Stomach (tissue), 9 donors: ENCODE measurements around the gene UTS2B. TPM values are rescaled to one million over a fixed set of nuclear protein-coding genes. Genes with fewer than 3 reads are reported as not detected.

Experiments
- DNase-seq, 2 donors: peaks; one replicate each; pipeline versions ENCODE4 v3.0.0 to v3.0.0-alpha.2; 2013 to 2019
- H3K27ac ChIP-seq, 5 donors: fragments of 200-600 bp in 4 of 5; sonication (generic) in 4 of 5; one replicate each; pipeline ENCODE4 v1.5.1; 2013 to 2019; ENCODE audit warnings: mild to moderate bottlenecking in 1 of 5, moderate library complexity in 1 of 5
- H3K27me3 ChIP-seq, 3 donors: fragments of 200-600 bp; sonication (generic); one replicate each; pipeline ENCODE4 v1.5.1; 2017 to 2019; ENCODE audit warnings: mixed run types in 1 of 3
- H3K36me3 ChIP-seq, 4 donors: fragments of 200-600 bp; sonication (generic); 1 replicate in 3 of 4; 2 replicates in 1 of 4; pipeline ENCODE4 v1.5.1; 2016 to 2019
- H3K4me1 ChIP-seq, 4 donors: fragments of 200-600 bp; sonication (generic); one replicate each; pipeline ENCODE4 v1.5.1; 2016 to 2019
- H3K4me3 ChIP-seq, 4 donors: fragments of 200-600 bp; sonication (generic) in 3 of 4; one replicate each; pipeline ENCODE4 v1.5.1; 2016 to 2019; ENCODE audit warnings: mild to moderate bottlenecking in 1 of 4
- H3K9me3 ChIP-seq, 4 donors: fragments of 200-600 bp; sonication (generic); one replicate each; pipeline ENCODE4 v1.5.1; 2016 to 2019
- CTCF ChIP-seq, 7 experiments: fragments of 450-650 bp in 4 of 7; fragments of 200-600 bp in 3 of 7; sonication (generic) in 3 of 7; IDR thresholded peaks; one replicate each; pipeline ENCODE4 v1.5.1; 2016 to 2019; ENCODE audit warnings: antibody characterized with exemption in 7 of 7, control low read depth in 2 of 7, mild to moderate bottlenecking in 1 of 7
- EP300 ChIP-seq: sonication (generic); formaldehyde crosslinking; IDR thresholded peaks from one replicate; pipeline ENCODE4 v1.6.1; 2017; ENCODE audit warnings: antibody characterized with exemption
- POLR2A ChIP-seq, 4 donors: fragments of 450-650 bp; IDR thresholded peaks; one replicate each; pipeline ENCODE4 v1.6.1; 2016; ENCODE audit warnings: antibody characterized with exemption in 4 of 4, control low read depth in 2 of 4, mild to moderate bottlenecking in 1 of 4, moderate library complexity in 1 of 4
- POLR2AphosphoS5 ChIP-seq, 3 donors: sonication (generic); formaldehyde crosslinking; IDR thresholded peaks; one replicate each; pipeline ENCODE4 v1.6.1; 2016; ENCODE audit warnings: antibody characterized with exemption in 3 of 3
- WGBS, 5 donors: extraction: QIAGEN DNeasy Blood & Tissue Kit in 3 of 5; methylation state at CpG; one replicate each; pipeline versions ENCODE4 v1.1.5 to v1.1.7; 2013 to 2018; 5-methylcytosine and 5-hydroxymethylcytosine counted together
- intact Hi-C: fragments of 100-400 bp; cut with DNase I; formaldehyde crosslinking; loops from one replicate; pipeline ENCODE4 v1.15.1; 2023; ENCODE audit warnings: low total_unique reads
- polyA plus RNA-seq, 3 donors: library from polyadenylated mRNA; stranded (reverse); fragments of 200-250 nt; gene quantifications; one replicate each; pipeline ENCODE4 v1.2.3, GENCODE V29; 2013
- total RNA-seq, 5 donors: library from RNA; depleted of rRNA; stranded (reverse); fragments of >200 nt; gene quantifications; one replicate each; pipeline versions ENCODE4 v1.1.0 to v1.2.3, GENCODE V29; 2014 to 2016
- donor health status: healthy with polysubstance abuse.
- donor health status: Bipolar disorder and iron deficiency.
- donor health status: healthy.

Gene UTS2B
- total and polyA plus RNA-seq, 8 donors = 0.20 to 0.46 TPM; not detected in 6

DNA sequence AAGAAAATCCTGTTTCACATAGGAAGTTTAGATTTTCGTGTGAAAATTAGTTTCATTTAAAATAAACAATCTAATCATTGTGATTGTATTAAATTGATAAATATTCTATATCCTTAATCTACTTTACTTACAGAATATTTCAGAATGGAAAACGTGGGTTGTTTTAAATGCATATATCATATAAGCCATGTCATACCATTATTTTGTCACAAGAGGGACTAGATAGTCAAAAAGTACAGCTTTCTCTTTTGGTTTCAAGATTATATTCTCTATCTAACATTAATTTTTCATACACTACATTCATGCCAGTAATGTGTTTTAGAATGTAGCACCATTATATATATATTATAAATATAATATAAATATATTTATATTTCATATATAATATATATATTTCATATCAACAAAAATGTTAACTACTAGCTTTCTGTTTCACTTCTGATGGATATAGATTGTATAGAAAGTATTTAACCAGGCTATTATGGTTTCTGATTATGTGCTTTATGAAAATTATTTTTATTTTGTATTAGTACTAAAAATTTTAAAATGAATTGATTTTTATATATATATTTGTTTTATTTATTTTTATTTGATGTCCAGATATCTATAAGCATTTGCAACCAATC is 86.0 kb downstream of the UTS2B start:
- TF ChIP-seq CTCF (IDR thresholded peaks at IDR 0.05) (peak in 4 of 7 experiments; percentile 11 to 48 (median 29)), POLR2AphosphoS5 (IDR thresholded peaks at IDR 0.05) (no peak), POLR2A (IDR thresholded peaks at IDR 0.05) (no peak)
- H3K27me3 ChIP-seq = no peaks in the 10 kb centered on the region
- no peaks in the 10 kb centered on the region for H3K36me3 ChIP-seq
- peaks cover 0 to 5% (median 2%) of the 10 kb centered on the region in 4 donors for H3K4me1 ChIP-seq
- no peak overlapping the region for H3K27ac ChIP-seq
- intact Hi-C loops = no loop called here
- 6 to 21% (median 7%) methylated on average over 2 of the region's 2 CpGs for WGBS, 5 donors
- no peak overlapping the region for H3K4me3 ChIP-seq
- no peaks in the 10 kb centered on the region for H3K9me3 ChIP-seq
- DNase-seq = peak in 1 of 2 donors; percentile 20

DNA sequence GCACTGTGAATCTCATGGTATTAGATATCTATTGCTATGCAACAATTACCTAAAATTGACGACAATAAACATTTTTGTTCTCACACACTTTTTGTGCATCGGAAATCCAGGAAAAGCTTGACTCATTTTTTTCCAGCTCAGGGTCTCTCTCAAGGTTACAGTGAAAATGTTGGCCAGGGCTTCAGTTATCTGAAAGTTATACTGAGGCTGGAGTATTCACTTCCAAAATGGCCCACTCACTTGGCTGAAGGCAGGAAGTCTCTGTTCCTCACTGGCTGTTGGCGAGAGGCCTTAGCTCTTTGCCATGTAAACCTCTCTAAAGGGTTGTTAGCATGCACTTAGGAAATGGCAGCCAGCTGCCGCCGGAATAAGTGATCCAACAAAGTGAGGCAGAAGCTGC is 89.8 kb downstream of the UTS2B start:
- Histone ChIP-seq H3K4me1 (peaks cover 0 to 26% (median 17%) of the 10 kb centered on the region in 4 donors), H3K36me3 (no peaks in the 10 kb centered on the region), H3K27ac (no peak overlapping the region), H3K9me3 (no peaks in the 10 kb centered on the region), H3K27me3 (no peaks in the 10 kb centered on the region), H3K4me3 (no peak overlapping the region)
- intact Hi-C loops = no loop called here
- no peak for TF ChIP-seq CTCF (IDR thresholded peaks at IDR 0.05)
- no peak for TF ChIP-seq POLR2AphosphoS5 (IDR thresholded peaks at IDR 0.05)
- no peak for TF ChIP-seq POLR2A (IDR thresholded peaks at IDR 0.05)
- no peak for TF ChIP-seq EP300
- DNase-seq = no peak
- 86 to 95% (median 91%) methylated on average over 5 of the region's 5 CpGs for WGBS, 5 donors

GRCh38 chr3:191239407-191240031 is 90.8 kb downstream of the UTS2B start:
- no peaks in the 10 kb centered on the region for H3K9me3 ChIP-seq
- intact Hi-C loops = no loop called here
- H3K36me3 ChIP-seq = no peaks in the 10 kb centered on the region
- no peak for DNase-seq
- no peaks in the 10 kb centered on the region for H3K27me3 ChIP-seq
- H3K4me1 ChIP-seq = peaks cover 0 to 26% (median 17%) of the 10 kb centered on the region in 4 donors
- 14 to 36% (median 21%) methylated on average over 1 of the region's 1 CpG for WGBS, 5 donors
- H3K27ac ChIP-seq = no peak overlapping the region
- H3K4me3 ChIP-seq = no peak overlapping the region
- no peak for TF ChIP-seq POLR2AphosphoS5 (IDR thresholded peaks at IDR 0.05)
- no peak for TF ChIP-seq POLR2A (IDR thresholded peaks at IDR 0.05)
- no peak for TF ChIP-seq EP300
- no peak for TF ChIP-seq CTCF (IDR thresholded peaks at IDR 0.05)

DNA sequence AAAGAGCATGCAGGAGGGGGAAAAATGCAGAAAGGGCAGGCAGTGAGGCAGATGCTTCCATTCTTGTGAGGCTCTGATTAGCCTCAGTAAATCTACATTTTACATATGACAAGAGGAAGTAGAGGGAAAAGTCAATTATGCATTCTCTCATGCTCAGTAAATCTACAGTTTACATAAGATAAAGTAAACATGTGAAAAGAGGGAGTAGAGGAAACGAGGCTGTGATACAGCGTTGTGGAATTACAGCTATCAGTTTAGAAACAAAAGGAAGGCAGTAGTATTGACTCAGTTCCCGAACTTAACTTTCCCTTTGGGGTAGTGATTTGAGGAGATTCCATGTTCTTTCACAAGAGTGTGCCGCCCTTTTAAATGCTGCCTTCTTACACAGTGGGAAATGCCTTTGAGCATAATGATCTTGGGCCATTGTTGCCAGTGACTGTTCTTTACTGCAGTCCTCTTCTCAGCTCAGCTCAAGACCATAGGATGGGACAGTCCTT is 92.0 kb downstream of the UTS2B start:
- no peaks in the 10 kb centered on the region for H3K9me3 ChIP-seq
- 24 to 42% (median 35%) methylated on average over 4 of the region's 4 CpGs for WGBS, 5 donors
- TF ChIP-seq EP300 (no peak), POLR2A (IDR thresholded peaks at IDR 0.05) (no peak), CTCF (IDR thresholded peaks at IDR 0.05) (no peak), POLR2AphosphoS5 (IDR thresholded peaks at IDR 0.05) (peak in 1 of 3 donors; percentile 51)
- H3K4me1 ChIP-seq = peaks cover 0 to 26% (median 17%) of the 10 kb centered on the region in 4 donors
- no peaks in the 10 kb centered on the region for H3K27me3 ChIP-seq
- peak in 1 of 2 donors; percentile 39 for DNase-seq
- no peak overlapping the region for H3K4me3 ChIP-seq
- H3K27ac ChIP-seq = peak overlapping the region in 1 of 5 donors; percentile 14
- intact Hi-C loops = no loop called here
- H3K36me3 ChIP-seq = no peaks in the 10 kb centered on the region
